Right lung (tissue), 5 donors: Measurements from ENCODE around the gene ARHGAP18. TPM values are rescaled to one million over a fixed set of nuclear protein-coding genes. Genes with fewer than 3 reads are reported as not detected.

ENCODE experiments used
- DNase-seq, 2 donors: peaks; one replicate each; pipeline ENCODE4 v3.0.0-alpha.2; 2013
- polyA plus RNA-seq, 5 donors: library from polyadenylated mRNA; unstranded; fragments of 120-200 nt; gene quantifications; one replicate each; pipeline versions ENCODE4 v1.2.1 to v1.2.3, GENCODE V29; 2013; ENCODE audit warnings: inconsistent platforms in 1 of 5, low replicate concordance in 1 of 5; ENCODE audit not compliant: insufficient read length in 5 of 5, insufficient read depth in 1 of 5

Gene ARHGAP18
- polyA plus RNA-seq, 5 donors = 57.4 to 80.8 (median 71.5) TPM

- no peak for DNase-seq
Observed at GRCh38 chr6:129671442-129672340, 38.3 kb downstream of the ARHGAP18 start.

DNA sequence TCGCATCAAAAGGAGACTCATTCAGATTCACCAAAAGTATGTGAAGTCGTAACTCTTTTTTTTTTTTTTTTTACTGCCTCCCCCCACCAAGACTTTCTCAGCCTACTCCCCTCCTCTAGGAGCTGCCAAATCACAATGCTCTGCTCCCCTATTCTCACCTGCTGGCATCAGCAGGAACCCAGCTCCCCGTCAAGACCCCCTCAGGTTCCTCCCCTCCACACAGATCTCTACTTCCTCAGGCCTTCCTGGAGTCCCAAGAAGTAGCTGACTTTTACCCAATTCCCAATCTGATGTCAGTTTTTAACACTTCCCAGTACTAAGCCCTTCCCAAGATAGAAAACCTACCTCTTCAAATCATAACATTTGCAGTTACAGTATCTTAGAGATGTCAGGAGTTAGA, 39.3 kb downstream of the ARHGAP18 start:
- DNase-seq = no peak

- no peak for DNase-seq
Observed at GRCh38 chr6:129667621-129668020, 42.4 kb downstream of the ARHGAP18 start.

GRCh38 chr6:129667034-129667433, 42.9 kb downstream of the ARHGAP18 start:
- no peak for DNase-seq

DNA sequence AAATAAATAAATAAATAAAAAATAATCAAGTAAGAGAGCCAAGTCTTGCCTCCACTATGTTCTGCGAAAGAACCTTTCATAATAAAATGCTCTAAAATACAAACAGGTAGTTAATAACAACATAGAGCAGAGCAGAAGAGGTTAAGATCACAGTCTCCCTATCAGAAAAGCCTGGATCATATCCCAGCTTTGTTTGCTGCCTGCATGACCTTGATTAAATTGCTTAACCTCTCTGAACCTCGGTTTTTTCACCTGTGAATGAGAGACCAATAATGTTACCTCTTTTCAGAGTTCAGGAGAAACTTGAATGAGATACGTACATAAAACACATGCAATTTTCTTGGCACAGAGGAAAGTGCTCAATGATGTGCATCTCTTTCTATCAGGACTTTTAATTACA, 44.4 kb downstream of the ARHGAP18 start:
- DNase-seq = no peak

DNA sequence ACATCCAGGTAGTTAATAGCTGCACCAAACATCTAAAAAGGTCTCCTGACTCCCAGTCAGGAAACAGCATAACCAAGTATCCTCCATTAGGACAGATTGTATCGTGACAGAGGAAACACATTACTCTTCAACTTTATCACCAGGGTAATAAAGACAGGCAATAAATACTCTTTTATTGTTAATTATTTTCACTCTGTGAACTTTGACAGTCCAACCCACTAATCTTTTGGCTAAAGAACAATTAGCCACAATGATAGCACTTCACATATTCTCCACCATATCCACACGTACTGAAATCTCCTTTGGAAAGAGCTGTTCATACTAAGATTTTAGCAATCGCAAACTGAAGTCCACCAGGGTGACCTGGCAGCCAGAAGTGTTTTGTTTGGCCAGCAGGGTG, 46.4 kb downstream of the ARHGAP18 start:
- no peak for DNase-seq

GRCh38 chr6:129662980-129663431, 47.0 kb downstream of the ARHGAP18 start:
- no peak for DNase-seq

GRCh38 chr6:129662406-129662766, 47.6 kb downstream of the ARHGAP18 start:
- no peak for DNase-seq

DNA sequence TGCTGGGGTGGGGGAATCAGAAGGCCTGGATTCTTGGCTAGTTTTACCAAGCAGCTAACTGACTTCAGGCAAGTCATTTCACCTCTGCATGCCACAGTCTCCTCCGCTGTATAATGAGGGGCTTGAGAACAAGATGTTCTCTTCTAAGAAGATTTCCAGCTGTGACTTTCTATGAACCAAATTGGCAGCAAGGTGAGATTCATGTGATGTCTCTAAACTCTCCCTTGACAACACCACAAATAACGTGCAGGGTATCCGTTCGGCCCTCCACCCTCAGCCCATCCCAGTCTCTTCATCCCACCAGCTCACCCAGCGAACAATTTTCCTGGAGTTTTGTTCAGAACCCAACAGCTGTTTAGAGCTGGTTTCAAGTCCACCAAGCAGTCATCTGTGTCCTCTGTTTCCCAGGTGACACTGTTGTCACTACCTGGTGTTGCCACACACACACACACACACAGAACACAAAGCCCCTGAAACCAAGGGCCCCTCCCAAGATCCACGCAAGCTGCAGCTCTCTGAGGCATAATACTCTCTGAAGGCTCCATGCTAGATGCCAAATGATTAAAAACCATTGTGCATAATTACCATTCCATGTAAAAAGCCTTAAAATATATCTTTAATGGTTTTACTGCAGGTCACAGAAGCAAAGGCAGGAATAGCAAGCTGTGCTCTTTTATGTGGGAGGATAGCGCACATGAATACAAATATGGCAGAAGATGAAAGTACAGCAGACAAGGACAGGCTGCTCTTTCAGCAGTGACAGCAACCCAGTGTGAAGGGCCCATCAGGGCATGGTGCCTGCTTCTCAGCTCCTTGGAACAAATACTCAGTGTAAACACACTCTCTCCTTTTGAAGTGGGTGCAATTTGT, 48.2 kb downstream of the ARHGAP18 start:
- DNase-seq = no peak

DNA sequence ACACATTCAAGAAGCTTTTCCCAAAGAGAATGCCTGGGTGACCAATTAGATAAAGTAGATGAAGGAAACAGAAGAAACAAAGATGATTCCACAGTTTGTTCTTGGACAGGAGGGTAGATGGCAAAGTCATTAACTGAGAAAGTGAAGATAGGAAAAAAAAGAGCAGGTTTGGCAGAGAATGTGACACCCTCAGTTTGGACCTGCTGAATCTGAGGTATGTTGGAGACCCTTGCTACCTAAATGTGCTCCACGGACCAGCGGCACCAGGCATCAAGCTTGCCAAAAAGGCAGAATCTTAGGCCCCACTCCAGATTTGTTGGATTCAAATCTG, 49.7 kb downstream of the ARHGAP18 start:
- DNase-seq = no peak

GRCh38 chr6:129659590-129660345, 50.2 kb downstream of the ARHGAP18 start:
- no peak for DNase-seq

GRCh38 chr6:129659167-129659566, 50.8 kb downstream of the ARHGAP18 start:
- no peak for DNase-seq

- no peak for DNase-seq
Observed at GRCh38 chr6:129657483-129657882, 52.5 kb downstream of the ARHGAP18 start.

- DNase-seq = no peak
Observed at GRCh38 chr6:129655334-129655733, 54.6 kb downstream of the ARHGAP18 start.

GRCh38 chr6:129653746-129654145, 56.2 kb downstream of the ARHGAP18 start:
- no peak for DNase-seq

DNA sequence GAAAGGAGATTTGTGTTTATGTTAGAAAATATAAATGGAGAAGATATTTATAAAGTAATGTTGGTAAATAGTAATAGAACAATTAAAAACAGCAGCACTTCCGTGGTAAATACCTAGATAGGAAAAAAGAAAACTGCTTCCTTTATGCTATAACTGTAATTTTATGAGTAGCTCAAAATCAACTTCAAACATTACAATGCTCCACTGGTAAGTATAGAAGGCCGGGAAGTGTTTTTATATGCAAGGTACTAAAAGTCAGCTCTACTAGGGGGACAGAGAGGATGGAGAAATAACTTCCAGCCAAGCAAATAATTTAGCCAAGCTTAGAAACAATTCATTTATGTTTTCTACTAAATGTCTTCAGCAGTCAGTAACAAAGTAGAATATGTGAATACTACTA, 56.7 kb downstream of the ARHGAP18 start:
- no peak for DNase-seq

DNA sequence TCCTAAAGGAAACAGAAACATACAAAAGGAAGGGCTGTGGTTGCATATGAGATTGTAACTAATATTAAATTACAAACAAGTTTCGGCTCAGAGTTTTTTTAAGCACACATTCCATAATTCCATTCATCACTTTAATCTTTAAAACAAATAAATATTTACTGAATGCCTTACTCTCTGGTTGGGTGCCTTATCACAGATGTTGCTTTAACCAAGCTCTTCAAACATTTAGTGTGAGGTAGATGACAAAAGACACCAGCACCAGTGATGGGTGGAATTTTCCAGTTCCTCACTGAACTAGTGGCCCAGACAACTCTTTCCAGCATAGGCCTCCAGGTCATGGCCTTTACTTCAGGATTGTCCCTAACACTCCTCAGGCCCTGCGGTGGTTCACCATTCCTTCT, 58.7 kb downstream of the ARHGAP18 start:
- no peak for DNase-seq

DNA sequence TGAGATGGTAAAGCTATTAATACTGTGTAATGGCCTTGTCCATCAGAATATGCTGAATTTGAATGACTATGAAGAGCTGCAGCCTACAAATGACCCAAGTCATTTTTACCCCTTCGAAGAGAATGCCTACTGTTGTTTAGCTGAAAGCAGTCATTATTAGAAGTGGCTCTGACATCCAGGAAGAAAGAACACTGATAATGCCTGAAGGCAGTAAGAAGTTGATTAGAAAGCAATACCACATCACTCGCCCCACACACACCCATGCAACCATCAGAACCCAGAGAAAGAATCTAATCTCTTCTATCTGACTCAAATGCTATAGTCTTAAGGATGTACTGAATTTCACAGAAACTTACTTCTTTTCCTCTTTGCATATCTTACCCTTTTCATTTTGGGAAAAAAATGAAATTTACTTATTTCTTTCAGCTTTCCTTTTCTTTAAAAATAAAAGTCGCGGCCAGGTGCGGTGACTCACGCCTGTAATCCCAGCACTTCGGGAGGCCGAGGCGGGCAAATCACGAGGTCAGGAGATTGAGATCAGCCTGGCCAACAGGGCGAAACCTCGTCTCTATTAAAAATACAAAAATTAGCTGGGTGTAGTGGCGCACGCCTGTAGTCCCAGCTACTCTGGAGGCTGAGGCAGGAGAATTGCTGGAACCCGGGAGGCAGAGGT, 61.0 kb downstream of the ARHGAP18 start:
- no peak for DNase-seq

DNA sequence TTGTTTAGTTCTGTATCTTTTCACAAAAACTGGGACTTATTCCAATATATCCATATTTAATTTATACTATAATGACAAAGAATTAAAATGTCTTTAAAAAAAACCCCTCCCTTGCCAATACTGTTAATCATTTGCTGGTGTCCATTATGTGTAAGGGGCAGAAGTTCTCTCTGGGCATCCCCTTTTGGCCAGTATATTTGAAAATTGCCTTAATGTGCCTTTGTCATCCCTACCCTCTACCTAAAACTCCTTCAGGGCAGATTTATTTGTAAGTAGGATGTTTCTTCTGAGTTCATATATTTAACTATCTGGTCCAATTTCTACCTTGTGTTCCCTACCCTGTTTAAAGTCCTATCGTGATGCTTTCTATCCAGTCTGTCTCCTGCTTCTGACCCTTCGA, 62.9 kb downstream of the ARHGAP18 start:
- DNase-seq = no peak

DNA sequence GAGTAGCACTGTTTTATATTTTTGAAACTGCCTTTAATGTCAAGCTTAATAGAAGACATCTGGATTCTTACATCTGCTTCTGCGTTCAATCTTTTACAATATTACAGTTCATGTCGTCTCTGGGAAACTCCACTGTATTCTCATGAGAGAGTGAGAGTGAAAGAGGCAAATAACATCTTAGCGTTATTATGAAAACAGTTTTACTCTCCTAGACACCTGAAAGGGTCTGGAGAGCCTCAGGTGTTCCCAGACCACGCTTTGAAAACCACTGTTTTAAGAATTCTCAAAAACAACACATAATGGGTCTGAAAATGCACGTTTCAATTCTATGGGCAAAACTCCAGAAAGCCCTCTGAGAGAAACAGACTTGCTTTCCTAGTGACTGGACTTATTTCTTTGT, 63.3 kb downstream of the ARHGAP18 start:
- peak in 1 of 2 donors; percentile 52 for DNase-seq

GRCh38 chr6:129645830-129646579, 64.0 kb downstream of the ARHGAP18 start:
- no peak for DNase-seq
